Measurements from ENCODE around the gene PLP2. TPM values are rescaled to one million over a fixed set of nuclear protein-coding genes. Genes with fewer than 3 reads are reported as not detected.

Gene PLP2
- total RNA-seq, 2 experiments from 2014 or later, result 21.2 to 54.3 TPM

GRCh38 chrX:49163555-49164419 lies 7.9 kb upstream of the PLP2 start:
- Histone ChIP-seq H3K4me3 (ENCODE audit: low read depth, low read length, poor library complexity, severe bottlenecking) (peak overlapping the region; percentile 63), H3K4me1 (ENCODE audit: insufficient read depth, low read length, poor library complexity, severe bottlenecking) (peaks cover 37% of the 10 kb centered on the region), H3K36me3 (ENCODE audit: insufficient read depth, low read length) (no peaks in the 10 kb centered on the region), H3K9me3 (ENCODE audit: low read length) (no peaks in the 10 kb centered on the region), H3K4me2 (ENCODE audit: low read length) (peak overlapping the region; percentile 87), H3K79me2 (ENCODE audit: insufficient read depth, low read depth, low read length) (no peaks in the 10 kb centered on the region), H2AFZ (ENCODE audit: low read length) (peak overlapping the region; percentile 77), H4K20me1 (ENCODE audit: insufficient read depth, low read length) (no peaks in the 10 kb centered on the region), H3K27ac (ENCODE audit: low read depth, low read length, poor library complexity, severe bottlenecking) (peak overlapping the region; percentile 66), H3K9me2 (ENCODE audit: insufficient read depth, low read length) (no peaks in the 10 kb centered on the region)
- intact Hi-C loops (cut with micrococcal nuclease; ENCODE audit: unreplicated experiment), result loop anchor here (5.0 kb wide), 1 partner anchor 41 kb away; the partner anchor contains the start of gene GPKOW
- peak; percentile 85 for DNase-seq (ENCODE audit: low spot score)
- TF ChIP-seq EZH2phosphoT487 (IDR thresholded peaks at IDR 0.05; ENCODE audit: borderline replicate concordance, low read depth, low read length) (no peak), CTCF (conservative IDR thresholded peaks at IDR 0.05; ENCODE audit: low read length) (peak; percentile 72)
- no TSS peak for BruUV-seq (replicated peaks)
- ChIA-PET POLR2A (no interaction called here), CTCF (ENCODE audit: unreplicated experiment) (no interaction called here)

GRCh38 chrX:49164589-49165360 lies 6.9 kb upstream of the PLP2 start:
- no peaks in the 10 kb centered on the region for H3K36me3 ChIP-seq (ENCODE audit: insufficient read depth, low read length)
- no TSS peak for BruUV-seq (replicated peaks)
- no peaks in the 10 kb centered on the region for H4K20me1 ChIP-seq (ENCODE audit: insufficient read depth, low read length)
- H3K9me3 ChIP-seq (ENCODE audit: low read length), result no peaks in the 10 kb centered on the region
- intact Hi-C loops (cut with micrococcal nuclease; ENCODE audit: unreplicated experiment), result loop anchor here (5.0 kb wide), 1 partner anchor 42 kb away; the partner anchor contains the start of gene GPKOW
- peak overlapping the region; percentile 24 for H3K27ac ChIP-seq (ENCODE audit: low read depth, low read length, poor library complexity, severe bottlenecking)
- CTCF ChIA-PET (ENCODE audit: unreplicated experiment), result interaction anchor here (1.2 kb wide), 1 partner anchor 9 kb away, joined by 4 read pairs; no protein-coding TSS in a partner anchor
- peaks cover 45% of the 10 kb centered on the region for H3K4me1 ChIP-seq (ENCODE audit: insufficient read depth, low read length, poor library complexity, severe bottlenecking)
- no peak for TF ChIP-seq EZH2phosphoT487 (IDR thresholded peaks at IDR 0.05; ENCODE audit: borderline replicate concordance, low read depth, low read length)
- TF ChIP-seq CTCF (conservative IDR thresholded peaks at IDR 0.05; ENCODE audit: low read length), result no peak
- H3K4me3 ChIP-seq (ENCODE audit: low read depth, low read length, poor library complexity, severe bottlenecking), result peak overlapping the region; percentile 63
- no peak for DNase-seq (ENCODE audit: low spot score)
- H3K79me2 ChIP-seq (ENCODE audit: insufficient read depth, low read depth, low read length), result no peaks in the 10 kb centered on the region
- H3K9me2 ChIP-seq (ENCODE audit: insufficient read depth, low read length), result no peaks in the 10 kb centered on the region
- peak overlapping the region; percentile 87 for H3K4me2 ChIP-seq (ENCODE audit: low read length)
- POLR2A ChIA-PET, result no interaction called here
- H2AFZ ChIP-seq (ENCODE audit: low read length), result peak overlapping the region; percentile 77; the same call in 1 of the 2 replicates

Data from OCI-LY7 (cell line).